NCI-H524 (cell line): ENCODE measurements around the gene CD38.
"Not testable (repeated sequence)": the region's sequence is repeated elsewhere in the genome, so short reads cannot be mapped to it uniquely, and the experiment has no call there.

Experiments
- DNase-seq, 2 experiments: peaks; one replicate each; lab custom pipeline; 2025; lab: John Stamatoyannopoulos, UW

CD38 gene

GRCh38 chr4:15799141-15799540 lies 21.0 kb downstream of the CD38 start:
- DNase-seq = no peak

- no peak for DNase-seq
Observed at GRCh38 chr4:15799701-15800100, 21.6 kb downstream of the CD38 start.

- DNase-seq = not testable (repeated sequence)
Observed at GRCh38 chr4:15802497-15802896, 24.4 kb downstream of the CD38 start.

- peak; percentile 84 to 89 for DNase-seq
Observed at GRCh38 chr4:15805583-15806517, 27.7 kb downstream of the CD38 start.

- DNase-seq = peak in 1 of 2 experiments; percentile 7
Observed at GRCh38 chr4:15809058-15809457, 30.9 kb downstream of the CD38 start.

- no peak for DNase-seq
Observed at GRCh38 chr4:15809466-15809865, 31.3 kb downstream of the CD38 start.

GRCh38 chr4:15811703-15812337 lies 33.7 kb downstream of the CD38 start:
- no peak for DNase-seq

GRCh38 chr4:15832523-15833451 lies 54.7 kb downstream of the CD38 start:
- no peak for DNase-seq

- DNase-seq = no peak
Observed at GRCh38 chr4:15833801-15834200, 55.7 kb downstream of the CD38 start.

GRCh38 chr4:15836362-15836761 lies 58.2 kb downstream of the CD38 start:
- no peak for DNase-seq

GRCh38 chr4:15837591-15837990 lies 59.5 kb downstream of the CD38 start:
- no peak for DNase-seq

GRCh38 chr4:15841194-15841730 lies 63.1 kb downstream of the CD38 start:
- not testable (repeated sequence) for DNase-seq

- DNase-seq = no peak
Observed at GRCh38 chr4:15847746-15848145, 69.6 kb downstream of the CD38 start.

GRCh38 chr4:15848191-15848842 lies 70.2 kb downstream of the CD38 start:
- peak in 1 of 2 experiments; percentile 1 for DNase-seq

GRCh38 chr4:15851969-15852368 lies 73.8 kb downstream of the CD38 start:
- DNase-seq = no peak

GRCh38 chr4:15852524-15852923 lies 74.4 kb downstream of the CD38 start:
- no peak for DNase-seq

GRCh38 chr4:15853345-15853744 lies 75.2 kb downstream of the CD38 start:
- no peak for DNase-seq

GRCh38 chr4:15855804-15856475 lies 77.8 kb downstream of the CD38 start:
- no peak for DNase-seq

- not testable (repeated sequence) for DNase-seq
Observed at GRCh38 chr4:15861198-15861597, 83.1 kb downstream of the CD38 start.

- no peak for DNase-seq
Observed at GRCh38 chr4:15864651-15865566, 86.8 kb downstream of the CD38 start.
